ENCODE measurements around the gene GPR15LG.

DNA sequence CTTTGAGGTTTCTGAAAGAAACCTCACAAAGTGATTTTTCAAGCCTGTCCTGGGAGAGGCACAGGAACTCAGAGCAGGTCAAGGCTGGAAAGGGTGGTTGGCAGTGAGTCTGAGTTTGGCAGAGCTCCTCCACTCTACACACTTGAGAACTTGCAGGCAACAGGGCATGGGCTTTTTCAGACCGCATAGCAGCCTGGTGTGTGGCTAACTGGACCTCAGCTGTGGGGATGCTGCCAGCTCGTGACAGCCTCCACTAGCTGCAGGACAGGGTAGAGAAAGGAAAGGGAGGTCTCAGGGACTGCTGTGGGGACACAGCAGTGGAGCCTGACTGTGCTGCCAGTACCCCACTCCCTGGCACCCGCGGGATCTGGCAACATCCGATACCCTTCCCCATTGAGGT, 23.3 kb downstream of the GPR15LG start:
- TF ChIP-seq, protein P1, sequence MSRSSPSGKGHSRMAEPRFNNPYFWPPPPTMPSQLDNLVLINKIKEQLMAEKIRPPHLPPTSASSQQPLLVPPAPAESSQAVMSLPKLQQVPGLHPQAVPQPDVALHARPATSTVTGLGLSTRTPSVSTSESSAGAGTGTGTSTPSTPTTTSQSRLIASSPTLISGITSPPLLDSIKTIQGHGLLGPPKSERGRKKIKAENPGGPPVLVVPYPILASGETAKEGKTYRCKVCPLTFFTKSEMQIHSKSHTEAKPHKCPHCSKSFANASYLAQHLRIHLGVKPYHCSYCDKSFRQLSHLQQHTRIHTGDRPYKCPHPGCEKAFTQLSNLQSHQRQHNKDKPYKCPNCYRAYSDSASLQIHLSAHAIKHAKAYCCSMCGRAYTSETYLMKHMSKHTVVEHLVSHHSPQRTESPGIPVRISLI (tag by site-specific recombination; IDR thresholded peaks at IDR 0.05), result no peak
- TF ChIP-seq ZFP37 (tag by site-specific recombination; IDR thresholded peaks at IDR 0.05) (no peak), MZF1 (tag by site-specific recombination; IDR thresholded peaks at IDR 0.05; ENCODE audit: borderline replicate concordance) (no peak), ZNF274 (IDR thresholded peaks at IDR 0.05; ENCODE audit: low read length) (no peak), ZNF274 (tag by site-specific recombination; IDR thresholded peaks at IDR 0.05; ENCODE audit: borderline replicate concordance) (no peak), SP2 (tag by site-specific recombination; IDR thresholded peaks at IDR 0.05) (no peak), ZBTB48 (tag by site-specific recombination; IDR thresholded peaks at IDR 0.05) (no peak)
- TF ChIP-seq, protein P2, sequence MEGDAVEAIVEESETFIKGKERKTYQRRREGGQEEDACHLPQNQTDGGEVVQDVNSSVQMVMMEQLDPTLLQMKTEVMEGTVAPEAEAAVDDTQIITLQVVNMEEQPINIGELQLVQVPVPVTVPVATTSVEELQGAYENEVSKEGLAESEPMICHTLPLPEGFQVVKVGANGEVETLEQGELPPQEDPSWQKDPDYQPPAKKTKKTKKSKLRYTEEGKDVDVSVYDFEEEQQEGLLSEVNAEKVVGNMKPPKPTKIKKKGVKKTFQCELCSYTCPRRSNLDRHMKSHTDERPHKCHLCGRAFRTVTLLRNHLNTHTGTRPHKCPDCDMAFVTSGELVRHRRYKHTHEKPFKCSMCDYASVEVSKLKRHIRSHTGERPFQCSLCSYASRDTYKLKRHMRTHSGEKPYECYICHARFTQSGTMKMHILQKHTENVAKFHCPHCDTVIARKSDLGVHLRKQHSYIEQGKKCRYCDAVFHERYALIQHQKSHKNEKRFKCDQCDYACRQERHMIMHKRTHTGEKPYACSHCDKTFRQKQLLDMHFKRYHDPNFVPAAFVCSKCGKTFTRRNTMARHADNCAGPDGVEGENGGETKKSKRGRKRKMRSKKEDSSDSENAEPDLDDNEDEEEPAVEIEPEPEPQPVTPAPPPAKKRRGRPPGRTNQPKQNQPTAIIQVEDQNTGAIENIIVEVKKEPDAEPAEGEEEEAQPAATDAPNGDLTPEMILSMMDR (tag by site-specific recombination; IDR thresholded peaks at IDR 0.05), result no peak

All from HEK293 (cell line).